Astrocyte of the cerebellum (primary cell): Measurements from ENCODE around the gene HSH2D.

Experiments used
- DNase-seq: peaks from one replicate; pipeline ENCODE4 v3.0.0-alpha.2; 2011; ENCODE audit warnings: low read depth
- H3K4me3 ChIP-seq: 2 replicates; pipeline ENCODE4 v1.5.1; 2011; ENCODE audit warnings: mild to moderate bottlenecking, low read depth, low read length, moderate library complexity
- in situ Hi-C: cut with HindIII; loops from 2 replicates; pipeline ENCODE4 v1.10.0; 2017; ENCODE audit warnings: low sequenced_read_pairs
- TF ChIP-seq, protein P1 (sequence below): IDR thresholded peaks from 2 replicates; pipeline ENCODE4 v1.5.1; 2012; ENCODE audit warnings: low read length, low read depth, moderate library complexity, mild to moderate bottlenecking; ENCODE audit errors: missing control alignments

Gene HSH2D

DNA sequence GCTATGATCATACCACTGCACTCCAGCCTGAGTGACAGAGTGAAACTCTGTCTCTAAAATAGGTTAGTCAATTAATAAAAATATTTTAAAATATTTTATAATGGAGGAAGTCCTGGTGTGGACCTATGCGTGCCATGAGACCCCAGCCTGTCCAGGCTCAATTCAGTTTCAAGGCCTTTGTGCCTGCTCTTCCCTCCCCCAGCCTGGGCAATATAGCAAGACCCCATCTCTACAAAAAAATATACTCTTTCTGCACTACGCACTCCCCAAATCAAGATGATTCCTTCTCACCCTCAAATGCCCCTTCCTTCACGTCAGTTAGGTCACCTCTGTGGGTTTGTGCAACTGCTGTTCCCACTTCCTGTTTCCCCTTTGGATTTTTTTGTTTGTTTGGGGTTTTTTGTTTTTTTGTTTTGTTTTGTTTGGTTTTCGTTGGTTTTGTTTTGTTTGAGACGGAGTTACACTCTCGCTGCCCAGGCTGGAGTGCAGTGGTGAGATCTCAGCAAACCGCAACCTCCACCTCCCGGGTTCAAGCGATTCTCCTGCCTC, 1.4 kb upstream of the HSH2D start:
- H3K4me3 ChIP-seq: no peak overlapping the region
- no peak for DNase-seq
- TF ChIP-seq, protein P1, sequence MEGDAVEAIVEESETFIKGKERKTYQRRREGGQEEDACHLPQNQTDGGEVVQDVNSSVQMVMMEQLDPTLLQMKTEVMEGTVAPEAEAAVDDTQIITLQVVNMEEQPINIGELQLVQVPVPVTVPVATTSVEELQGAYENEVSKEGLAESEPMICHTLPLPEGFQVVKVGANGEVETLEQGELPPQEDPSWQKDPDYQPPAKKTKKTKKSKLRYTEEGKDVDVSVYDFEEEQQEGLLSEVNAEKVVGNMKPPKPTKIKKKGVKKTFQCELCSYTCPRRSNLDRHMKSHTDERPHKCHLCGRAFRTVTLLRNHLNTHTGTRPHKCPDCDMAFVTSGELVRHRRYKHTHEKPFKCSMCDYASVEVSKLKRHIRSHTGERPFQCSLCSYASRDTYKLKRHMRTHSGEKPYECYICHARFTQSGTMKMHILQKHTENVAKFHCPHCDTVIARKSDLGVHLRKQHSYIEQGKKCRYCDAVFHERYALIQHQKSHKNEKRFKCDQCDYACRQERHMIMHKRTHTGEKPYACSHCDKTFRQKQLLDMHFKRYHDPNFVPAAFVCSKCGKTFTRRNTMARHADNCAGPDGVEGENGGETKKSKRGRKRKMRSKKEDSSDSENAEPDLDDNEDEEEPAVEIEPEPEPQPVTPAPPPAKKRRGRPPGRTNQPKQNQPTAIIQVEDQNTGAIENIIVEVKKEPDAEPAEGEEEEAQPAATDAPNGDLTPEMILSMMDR: no peak
- in situ Hi-C loops: no loop called here

GRCh38 chr19:16144216-16144581, 714 bp downstream of the HSH2D start:
- TF ChIP-seq, protein P1: no peak
- in situ Hi-C loops: no loop called here
- H3K4me3 ChIP-seq: no peak overlapping the region
- DNase-seq: no peak

DNA sequence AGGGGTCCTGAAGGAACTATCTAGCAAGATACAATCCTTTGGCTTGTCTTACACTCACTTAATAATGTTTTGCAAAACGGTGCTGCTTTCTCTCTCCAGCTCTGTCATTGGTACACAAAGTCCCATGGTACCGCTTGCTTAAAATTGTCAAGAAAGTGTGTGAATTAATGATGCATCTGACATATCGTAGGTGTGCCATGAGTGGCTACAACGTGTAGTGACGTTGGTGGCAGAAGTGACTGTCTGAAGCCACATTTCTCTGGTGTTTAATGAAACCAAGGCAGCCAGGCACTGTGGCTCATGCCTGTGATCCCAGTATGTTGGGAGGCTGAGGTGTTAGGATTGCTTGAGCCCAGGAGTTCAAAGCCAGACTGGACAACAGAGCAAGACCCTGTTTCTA, 2.6 kb downstream of the HSH2D start:
- H3K4me3 ChIP-seq: no peak overlapping the region
- TF ChIP-seq, protein P1: no peak
- in situ Hi-C loops: no loop called here
- DNase-seq: no peak

GRCh38 chr19:16148443-16149229, 5.2 kb downstream of the HSH2D start:
- H3K4me3 ChIP-seq: no peak overlapping the region
- no peak for DNase-seq
- TF ChIP-seq, protein P1: no peak
- in situ Hi-C loops: no loop called here

GRCh38 chr19:16153582-16154336, 10.3 kb downstream of the HSH2D start:
- in situ Hi-C loops: no loop called here
- H3K4me3 ChIP-seq: no peak overlapping the region
- DNase-seq: no peak
- TF ChIP-seq, protein P1: no peak

GRCh38 chr19:16154557-16154956, 11.1 kb downstream of the HSH2D start:
- in situ Hi-C loops: no loop called here
- no peak for DNase-seq
- H3K4me3 ChIP-seq: no peak overlapping the region
- TF ChIP-seq, protein P1: no peak
